WTC11 (cell line): Measurements from ENCODE around the gene CPA4. TPM values are rescaled to one million over a fixed set of nuclear protein-coding genes. Genes with fewer than 3 reads are reported as not detected.

Source experiments
- ATAC-seq: fragments of 200-7000 bp; cut with Tn5 transposase; 2 replicates; pipeline ENCODE4 v1.10.0; 2021; ENCODE audit warnings: mild to moderate bottlenecking, moderate library complexity
- CTCF ChIA-PET: fragments of 300-600 bp; sonication (Branson Sonifier 250); formaldehyde crosslinking; loops from one replicate; lab custom pipeline; 2021; ENCODE audit warnings: antibody characterized with exemption; lab: Charles Lee
- POLR2A ChIA-PET: fragments of 350-600 bp; sonication (Branson Sonifier 250); formaldehyde crosslinking; loops from one replicate; lab custom pipeline; 2021; ENCODE audit warnings: antibody characterized with exemption; lab: Charles Lee
- DNase-seq: peaks from one replicate; pipeline ENCODE4 v3.0.0; 2021; ENCODE audit warnings: low spot score
- H3K27ac Mint-ChIP-seq: 2 replicates; pipeline ENCODE4 v1.8.0; 2021; ENCODE audit warnings: mixed read lengths
- H3K27me3 Mint-ChIP-seq: 2 replicates; pipeline ENCODE4 v1.8.0; 2021; ENCODE audit warnings: low read depth, mild to moderate bottlenecking, moderate library complexity, mixed read lengths
- H3K36me3 Mint-ChIP-seq: 2 replicates; pipeline ENCODE4 v1.8.0; 2021; ENCODE audit warnings: mixed read lengths
- H3K4me1 Mint-ChIP-seq: 2 replicates; pipeline ENCODE4 v1.8.0; 2022; ENCODE audit warnings: mixed read lengths
- H3K4me3 Mint-ChIP-seq: 2 replicates; pipeline ENCODE4 v1.8.0; 2021; ENCODE audit warnings: mild to moderate bottlenecking, moderate library complexity, mixed read lengths
- H3K9me3 Mint-ChIP-seq: 2 replicates; pipeline ENCODE4 v1.8.0; 2021; ENCODE audit warnings: mixed read lengths
- NR1H2 ChIP-seq: sonication (generic); formaldehyde crosslinking; IDR thresholded peaks from 2 replicates; pipeline ENCODE4 v1.9.0; 2021; ENCODE audit warnings: mild to moderate bottlenecking, moderate library complexity, missing genetic modification reagents
- NR3C1 ChIP-seq: sonication (generic); formaldehyde crosslinking; conservative IDR thresholded peaks from 2 replicates; pipeline ENCODE4 v1.8.1; 2023; ENCODE audit warnings: low read depth, mild to moderate bottlenecking, missing genetic modification reagents
- ZNF232 ChIP-seq: sonication (generic); formaldehyde crosslinking; IDR thresholded peaks from 2 replicates; pipeline ENCODE4 v1.8.0; 2022; ENCODE audit warnings: mild to moderate bottlenecking, missing genetic modification reagents
- ZNF396 ChIP-seq: fragments of 250-450 bp; sonication (Bioruptor Pico); IDR thresholded peaks from 2 replicates; pipeline ENCODE4 v1.8.0; 2021; ENCODE audit warnings: mild to moderate bottlenecking, moderate library complexity, borderline replicate concordance
- total RNA-seq: library from RNA; stranded (reverse); gene quantifications from 3 replicates; pipeline ENCODE4 v1.2.3, GENCODE V29; 2021
- TF ChIP-seq, protein P1 (sequence below): sonication (generic); formaldehyde crosslinking; IDR thresholded peaks from 2 replicates; pipeline ENCODE4 v1.8.0; 2022; ENCODE audit warnings: mild to moderate bottlenecking, missing genetic modification reagents
- TF ChIP-seq, protein P2 (sequence below): sonication (generic); formaldehyde crosslinking; IDR thresholded peaks from 2 replicates; pipeline ENCODE4 v1.8.1; 2023; ENCODE audit warnings: mild to moderate bottlenecking, missing genetic modification reagents, moderate library complexity
- TF ChIP-seq, protein P3 (sequence below): sonication (generic); formaldehyde crosslinking; IDR thresholded peaks from 2 replicates; pipeline ENCODE4 v1.8.1; 2022; ENCODE audit warnings: low read depth, mild to moderate bottlenecking, moderate library complexity, missing genetic modification reagents, borderline replicate concordance
- TF ChIP-seq, protein P4 (sequence below): fragments of 250-450 bp; sonication (Bioruptor Pico); IDR thresholded peaks from 2 replicates; pipeline ENCODE4 v1.9.0; 2021; ENCODE audit warnings: moderate library complexity, mild to moderate bottlenecking, inconsistent platforms, borderline replicate concordance
- TF ChIP-seq, protein P5 (sequence below): sonication (generic); formaldehyde crosslinking; conservative IDR thresholded peaks from 2 replicates; pipeline ENCODE4 v1.8.1; 2023; ENCODE audit warnings: mild to moderate bottlenecking, low read depth, missing genetic modification reagents, moderate library complexity
- TF ChIP-seq, protein P6 (sequence below): sonication (generic); formaldehyde crosslinking; IDR thresholded peaks from 2 replicates; pipeline ENCODE4 v1.8.1; 2022; ENCODE audit warnings: mild to moderate bottlenecking, moderate library complexity, missing genetic modification reagents
- TF ChIP-seq, protein P7 (sequence below): fragments of 250-450 bp; sonication (Bioruptor Pico); IDR thresholded peaks from 2 replicates; pipeline ENCODE4 v2.1.2; 2022; ENCODE audit warnings: mild to moderate bottlenecking, moderate library complexity
- TF ChIP-seq, protein P8 (sequence below): sonication (generic); formaldehyde crosslinking; IDR thresholded peaks from 2 replicates; pipeline ENCODE4 v1.8.1; 2023; ENCODE audit warnings: mild to moderate bottlenecking, missing genetic modification reagents, borderline replicate concordance
- TF ChIP-seq, protein P9 (sequence below): sonication (generic); formaldehyde crosslinking; IDR thresholded peaks from 2 replicates; pipeline ENCODE4 v1.8.1; 2022; ENCODE audit warnings: mild to moderate bottlenecking, missing genetic modification reagents, moderate library complexity, borderline replicate concordance
- TF ChIP-seq, protein P10 (sequence below): sonication (generic); formaldehyde crosslinking; IDR thresholded peaks from 2 replicates; pipeline ENCODE4 v1.8.0; 2022; ENCODE audit warnings: mild to moderate bottlenecking, missing genetic modification reagents

CPA4 gene
- total RNA-seq, 1 experiment from 2014 or later = not detected

DNA sequence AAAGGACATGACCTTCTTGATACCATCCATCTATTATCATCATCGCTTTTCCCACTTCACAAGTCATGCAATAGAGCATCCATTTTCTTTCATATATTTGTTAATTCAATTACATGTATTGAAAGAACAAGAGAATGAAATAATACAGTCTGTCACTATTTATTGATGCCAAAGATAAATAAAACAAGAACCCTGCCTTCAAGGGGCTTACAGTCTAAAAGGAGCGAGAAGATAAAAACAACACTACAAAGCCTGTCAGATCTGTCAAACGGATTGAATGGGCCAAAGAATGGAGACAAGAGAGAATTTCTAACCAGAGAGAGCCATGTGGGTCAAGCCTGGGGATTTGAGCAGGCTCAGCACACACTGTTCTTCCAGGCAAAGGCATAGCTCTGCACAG, 67.6 kb downstream of the CPA4 start:
- ATAC-seq (no peak), DNase-seq (no peak)
- Mint-ChIP-seq H3K27ac (no peak overlapping the region), H3K4me1 (peaks cover 24% of the 10 kb centered on the region), H3K4me3 (no peak overlapping the region), H3K27me3 (no peaks in the 10 kb centered on the region; the same call in none of the 2 replicates), H3K9me3 (peaks cover 23% of the 10 kb centered on the region), H3K36me3 (peaks cover 12% of the 10 kb centered on the region)
- CTCF ChIA-PET = no interaction called here
- POLR2A ChIA-PET = no interaction called here
- TF ChIP-seq, protein P1, sequence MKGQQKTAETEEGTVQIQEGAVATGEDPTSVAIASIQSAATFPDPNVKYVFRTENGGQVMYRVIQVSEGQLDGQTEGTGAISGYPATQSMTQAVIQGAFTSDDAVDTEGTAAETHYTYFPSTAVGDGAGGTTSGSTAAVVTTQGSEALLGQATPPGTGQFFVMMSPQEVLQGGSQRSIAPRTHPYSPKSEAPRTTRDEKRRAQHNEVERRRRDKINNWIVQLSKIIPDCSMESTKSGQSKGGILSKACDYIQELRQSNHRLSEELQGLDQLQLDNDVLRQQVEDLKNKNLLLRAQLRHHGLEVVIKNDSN = no peak
- TF ChIP-seq NR3C1 (CRISPR knock-in tag) (no peak), ZNF396 (no peak), NR1H2 (CRISPR knock-in tag) (no peak), ZNF232 (no peak)
- TF ChIP-seq, protein P2, sequence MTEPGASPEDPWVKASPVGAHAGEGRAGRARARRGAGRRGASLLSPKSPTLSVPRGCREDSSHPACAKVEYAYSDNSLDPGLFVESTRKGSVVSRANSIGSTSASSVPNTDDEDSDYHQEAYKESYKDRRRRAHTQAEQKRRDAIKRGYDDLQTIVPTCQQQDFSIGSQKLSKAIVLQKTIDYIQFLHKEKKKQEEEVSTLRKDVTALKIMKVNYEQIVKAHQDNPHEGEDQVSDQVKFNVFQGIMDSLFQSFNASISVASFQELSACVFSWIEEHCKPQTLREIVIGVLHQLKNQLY (CRISPR knock-in tag) = no peak
- TF ChIP-seq, protein P3, sequence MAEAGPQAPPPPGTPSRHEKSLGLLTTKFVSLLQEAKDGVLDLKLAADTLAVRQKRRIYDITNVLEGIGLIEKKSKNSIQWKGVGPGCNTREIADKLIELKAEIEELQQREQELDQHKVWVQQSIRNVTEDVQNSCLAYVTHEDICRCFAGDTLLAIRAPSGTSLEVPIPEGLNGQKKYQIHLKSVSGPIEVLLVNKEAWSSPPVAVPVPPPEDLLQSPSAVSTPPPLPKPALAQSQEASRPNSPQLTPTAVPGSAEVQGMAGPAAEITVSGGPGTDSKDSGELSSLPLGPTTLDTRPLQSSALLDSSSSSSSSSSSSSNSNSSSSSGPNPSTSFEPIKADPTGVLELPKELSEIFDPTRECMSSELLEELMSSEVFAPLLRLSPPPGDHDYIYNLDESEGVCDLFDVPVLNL (CRISPR knock-in tag) = no peak
- TF ChIP-seq, protein P4, sequence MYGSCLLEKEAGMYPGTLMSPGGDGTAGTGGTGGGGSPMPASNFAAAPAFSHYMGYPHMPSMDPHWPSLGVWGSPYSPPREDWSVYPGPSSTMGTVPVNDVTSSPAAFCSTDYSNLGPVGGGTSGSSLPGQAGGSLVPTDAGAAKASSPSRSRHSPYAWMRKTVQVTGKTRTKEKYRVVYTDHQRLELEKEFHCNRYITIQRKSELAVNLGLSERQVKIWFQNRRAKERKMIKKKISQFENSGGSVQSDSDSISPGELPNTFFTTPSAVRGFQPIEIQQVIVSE (CRISPR knock-in tag) = no peak
- TF ChIP-seq, protein P5, sequence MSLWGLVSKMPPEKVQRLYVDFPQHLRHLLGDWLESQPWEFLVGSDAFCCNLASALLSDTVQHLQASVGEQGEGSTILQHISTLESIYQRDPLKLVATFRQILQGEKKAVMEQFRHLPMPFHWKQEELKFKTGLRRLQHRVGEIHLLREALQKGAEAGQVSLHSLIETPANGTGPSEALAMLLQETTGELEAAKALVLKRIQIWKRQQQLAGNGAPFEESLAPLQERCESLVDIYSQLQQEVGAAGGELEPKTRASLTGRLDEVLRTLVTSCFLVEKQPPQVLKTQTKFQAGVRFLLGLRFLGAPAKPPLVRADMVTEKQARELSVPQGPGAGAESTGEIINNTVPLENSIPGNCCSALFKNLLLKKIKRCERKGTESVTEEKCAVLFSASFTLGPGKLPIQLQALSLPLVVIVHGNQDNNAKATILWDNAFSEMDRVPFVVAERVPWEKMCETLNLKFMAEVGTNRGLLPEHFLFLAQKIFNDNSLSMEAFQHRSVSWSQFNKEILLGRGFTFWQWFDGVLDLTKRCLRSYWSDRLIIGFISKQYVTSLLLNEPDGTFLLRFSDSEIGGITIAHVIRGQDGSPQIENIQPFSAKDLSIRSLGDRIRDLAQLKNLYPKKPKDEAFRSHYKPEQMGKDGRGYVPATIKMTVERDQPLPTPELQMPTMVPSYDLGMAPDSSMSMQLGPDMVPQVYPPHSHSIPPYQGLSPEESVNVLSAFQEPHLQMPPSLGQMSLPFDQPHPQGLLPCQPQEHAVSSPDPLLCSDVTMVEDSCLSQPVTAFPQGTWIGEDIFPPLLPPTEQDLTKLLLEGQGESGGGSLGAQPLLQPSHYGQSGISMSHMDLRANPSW = no peak
- TF ChIP-seq, protein P6, sequence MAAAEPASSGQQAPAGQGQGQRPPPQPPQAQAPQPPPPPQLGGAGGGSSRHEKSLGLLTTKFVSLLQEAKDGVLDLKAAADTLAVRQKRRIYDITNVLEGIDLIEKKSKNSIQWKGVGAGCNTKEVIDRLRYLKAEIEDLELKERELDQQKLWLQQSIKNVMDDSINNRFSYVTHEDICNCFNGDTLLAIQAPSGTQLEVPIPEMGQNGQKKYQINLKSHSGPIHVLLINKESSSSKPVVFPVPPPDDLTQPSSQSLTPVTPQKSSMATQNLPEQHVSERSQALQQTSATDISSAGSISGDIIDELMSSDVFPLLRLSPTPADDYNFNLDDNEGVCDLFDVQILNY (CRISPR knock-in tag) = no peak
- TF ChIP-seq, protein P7, sequence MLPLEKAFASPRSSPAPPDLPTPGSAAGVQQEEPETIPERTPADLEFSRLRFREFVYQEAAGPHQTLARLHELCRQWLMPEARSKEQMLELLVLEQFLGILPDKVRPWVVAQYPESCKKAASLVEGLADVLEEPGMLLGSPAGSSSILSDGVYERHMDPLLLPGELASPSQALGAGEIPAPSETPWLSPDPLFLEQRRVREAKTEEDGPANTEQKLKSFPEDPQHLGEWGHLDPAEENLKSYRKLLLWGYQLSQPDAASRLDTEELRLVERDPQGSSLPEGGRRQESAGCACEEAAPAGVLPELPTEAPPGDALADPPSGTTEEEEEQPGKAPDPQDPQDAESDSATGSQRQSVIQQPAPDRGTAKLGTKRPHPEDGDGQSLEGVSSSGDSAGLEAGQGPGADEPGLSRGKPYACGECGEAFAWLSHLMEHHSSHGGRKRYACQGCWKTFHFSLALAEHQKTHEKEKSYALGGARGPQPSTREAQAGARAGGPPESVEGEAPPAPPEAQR (CRISPR knock-in tag) = no peak
- TF ChIP-seq, protein P8, sequence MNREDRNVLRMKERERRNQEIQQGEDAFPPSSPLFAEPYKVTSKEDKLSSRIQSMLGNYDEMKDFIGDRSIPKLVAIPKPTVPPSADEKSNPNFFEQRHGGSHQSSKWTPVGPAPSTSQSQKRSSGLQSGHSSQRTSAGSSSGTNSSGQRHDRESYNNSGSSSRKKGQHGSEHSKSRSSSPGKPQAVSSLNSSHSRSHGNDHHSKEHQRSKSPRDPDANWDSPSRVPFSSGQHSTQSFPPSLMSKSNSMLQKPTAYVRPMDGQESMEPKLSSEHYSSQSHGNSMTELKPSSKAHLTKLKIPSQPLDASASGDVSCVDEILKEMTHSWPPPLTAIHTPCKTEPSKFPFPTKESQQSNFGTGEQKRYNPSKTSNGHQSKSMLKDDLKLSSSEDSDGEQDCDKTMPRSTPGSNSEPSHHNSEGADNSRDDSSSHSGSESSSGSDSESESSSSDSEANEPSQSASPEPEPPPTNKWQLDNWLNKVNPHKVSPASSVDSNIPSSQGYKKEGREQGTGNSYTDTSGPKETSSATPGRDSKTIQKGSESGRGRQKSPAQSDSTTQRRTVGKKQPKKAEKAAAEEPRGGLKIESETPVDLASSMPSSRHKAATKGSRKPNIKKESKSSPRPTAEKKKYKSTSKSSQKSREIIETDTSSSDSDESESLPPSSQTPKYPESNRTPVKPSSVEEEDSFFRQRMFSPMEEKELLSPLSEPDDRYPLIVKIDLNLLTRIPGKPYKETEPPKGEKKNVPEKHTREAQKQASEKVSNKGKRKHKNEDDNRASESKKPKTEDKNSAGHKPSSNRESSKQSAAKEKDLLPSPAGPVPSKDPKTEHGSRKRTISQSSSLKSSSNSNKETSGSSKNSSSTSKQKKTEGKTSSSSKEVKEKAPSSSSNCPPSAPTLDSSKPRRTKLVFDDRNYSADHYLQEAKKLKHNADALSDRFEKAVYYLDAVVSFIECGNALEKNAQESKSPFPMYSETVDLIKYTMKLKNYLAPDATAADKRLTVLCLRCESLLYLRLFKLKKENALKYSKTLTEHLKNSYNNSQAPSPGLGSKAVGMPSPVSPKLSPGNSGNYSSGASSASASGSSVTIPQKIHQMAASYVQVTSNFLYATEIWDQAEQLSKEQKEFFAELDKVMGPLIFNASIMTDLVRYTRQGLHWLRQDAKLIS = no peak
- TF ChIP-seq, protein P9, sequence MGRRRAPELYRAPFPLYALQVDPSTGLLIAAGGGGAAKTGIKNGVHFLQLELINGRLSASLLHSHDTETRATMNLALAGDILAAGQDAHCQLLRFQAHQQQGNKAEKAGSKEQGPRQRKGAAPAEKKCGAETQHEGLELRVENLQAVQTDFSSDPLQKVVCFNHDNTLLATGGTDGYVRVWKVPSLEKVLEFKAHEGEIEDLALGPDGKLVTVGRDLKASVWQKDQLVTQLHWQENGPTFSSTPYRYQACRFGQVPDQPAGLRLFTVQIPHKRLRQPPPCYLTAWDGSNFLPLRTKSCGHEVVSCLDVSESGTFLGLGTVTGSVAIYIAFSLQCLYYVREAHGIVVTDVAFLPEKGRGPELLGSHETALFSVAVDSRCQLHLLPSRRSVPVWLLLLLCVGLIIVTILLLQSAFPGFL (CRISPR knock-in tag) = no peak
- TF ChIP-seq, protein P10, sequence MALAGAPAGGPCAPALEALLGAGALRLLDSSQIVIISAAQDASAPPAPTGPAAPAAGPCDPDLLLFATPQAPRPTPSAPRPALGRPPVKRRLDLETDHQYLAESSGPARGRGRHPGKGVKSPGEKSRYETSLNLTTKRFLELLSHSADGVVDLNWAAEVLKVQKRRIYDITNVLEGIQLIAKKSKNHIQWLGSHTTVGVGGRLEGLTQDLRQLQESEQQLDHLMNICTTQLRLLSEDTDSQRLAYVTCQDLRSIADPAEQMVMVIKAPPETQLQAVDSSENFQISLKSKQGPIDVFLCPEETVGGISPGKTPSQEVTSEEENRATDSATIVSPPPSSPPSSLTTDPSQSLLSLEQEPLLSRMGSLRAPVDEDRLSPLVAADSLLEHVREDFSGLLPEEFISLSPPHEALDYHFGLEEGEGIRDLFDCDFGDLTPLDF (CRISPR knock-in tag) = no peak
